OCI-LY7 (cell line): ENCODE results near the gene PROB1. TPM values are rescaled to one million over a fixed set of nuclear protein-coding genes. Genes with fewer than 3 reads are reported as not detected.

Source experiments
- BruUV-seq: library from RNA; stranded (reverse); fragments of 400-500 nt; replicated peaks from 2 replicates; lab custom pipeline; 2021; lab: Mats Ljungman, UMichigan
- CTCF ChIA-PET: fragments of 300-600 bp; sonication (Branson Sonifier 250); formaldehyde crosslinking; loops from one replicate; lab custom pipeline; 2022; ENCODE audit warnings: antibody characterized with exemption; ENCODE audit not compliant: unreplicated experiment; lab: Charles Lee
- POLR2A ChIA-PET: fragments of 300-600 bp; sonication (Branson Sonifier 250); formaldehyde crosslinking; loops from one replicate; lab custom pipeline; 2022; ENCODE audit warnings: antibody characterized with exemption; lab: Charles Lee
- DNase-seq: peaks from one replicate; pipeline ENCODE4 v3.0.0-alpha.2; 2015; ENCODE audit warnings: low spot score
- H2AFZ ChIP-seq: fragments of 200-600 bp; sonication (generic), shearing (Covaris generic); 2 replicates; pipeline ENCODE4 v1.6.1; 2014; ENCODE audit warnings: mild to moderate bottlenecking, antibody characterized with exemption, low read length, moderate library complexity
- H3K27ac ChIP-seq: fragments of 200-600 bp; sonication (generic); 2 replicates; pipeline ENCODE4 v1.5.1; 2014; ENCODE audit warnings: mixed run types, low read depth, mild to moderate bottlenecking, moderate library complexity, low read length, inconsistent platforms; ENCODE audit not compliant: poor library complexity, severe bottlenecking
- H3K36me3 ChIP-seq: fragments of 200-600 bp; sonication (generic); 2 replicates; pipeline ENCODE4 v1.6.1; 2014; ENCODE audit warnings: mild to moderate bottlenecking, antibody characterized with exemption, low read length, moderate library complexity, mixed read lengths; ENCODE audit not compliant: insufficient read depth
- H3K4me1 ChIP-seq: fragments of 200-600 bp; sonication (generic); 2 replicates; pipeline ENCODE4 v1.5.1; 2014; ENCODE audit warnings: mild to moderate bottlenecking, low read length; ENCODE audit not compliant: insufficient read depth, poor library complexity, severe bottlenecking
- H3K4me2 ChIP-seq: fragments of 200-600 bp; sonication (generic); 2 replicates; pipeline ENCODE4 v1.6.1; 2014; ENCODE audit warnings: mild to moderate bottlenecking, low read length
- H3K4me3 ChIP-seq: fragments of 200-600 bp; sonication (generic); 2 replicates; pipeline ENCODE4 v1.5.1; 2014; ENCODE audit warnings: mild to moderate bottlenecking, low read depth, low read length; ENCODE audit not compliant: poor library complexity, severe bottlenecking
- H3K79me2 ChIP-seq: fragments of 200-600 bp; sonication (generic); 2 replicates; pipeline ENCODE4 v1.6.1; 2016; ENCODE audit warnings: low read depth, mild to moderate bottlenecking, low read length, moderate library complexity, mixed read lengths; ENCODE audit not compliant: insufficient read depth
- H3K9me2 ChIP-seq: fragments of 200-600 bp; sonication (generic); 2 replicates; pipeline ENCODE4 v1.6.1; 2016; ENCODE audit warnings: mild to moderate bottlenecking, low read length, mixed read lengths; ENCODE audit not compliant: insufficient read depth
- H3K9me3 ChIP-seq: fragments of 200-600 bp; sonication (generic); 2 replicates; pipeline ENCODE4 v1.6.1; 2014; ENCODE audit warnings: mild to moderate bottlenecking, mixed run types, low read length, mixed read lengths
- H4K20me1 ChIP-seq: fragments of 200-600 bp; sonication (generic); 2 replicates; pipeline ENCODE4 v1.6.1; 2014; ENCODE audit warnings: mild to moderate bottlenecking, antibody characterized with exemption, low read length, moderate library complexity, mixed read lengths; ENCODE audit not compliant: insufficient read depth
- CTCF ChIP-seq: fragments of 200-600 bp; sonication (generic); conservative IDR thresholded peaks from 2 replicates; pipeline ENCODE4 v1.5.1; 2014; ENCODE audit warnings: mild to moderate bottlenecking, antibody characterized with exemption, low read length, moderate library complexity, mixed read lengths
- EZH2phosphoT487 ChIP-seq: fragments of 200-600 bp; sonication (generic); IDR thresholded peaks from 2 replicates; pipeline ENCODE4 v1.6.1; 2018; ENCODE audit warnings: low read depth, borderline replicate concordance, mild to moderate bottlenecking, mixed run types, antibody characterized with exemption, low read length, moderate library complexity, mixed read lengths
- intact Hi-C: fragments of 100-400 bp; cut with micrococcal nuclease; formaldehyde crosslinking; loops from one replicate; pipeline ENCODE4 v1.10.0; 2022; ENCODE audit not compliant: unreplicated experiment
- total RNA-seq, 2 experiments: library from RNA; depleted of rRNA in 1 of 2; stranded (reverse); fragments of >200 nt in 1 of 2; shearing (Covaris generic) in 1 of 2; gene quantifications; 2 replicates each; pipeline ENCODE4 v1.2.3, GENCODE V29; 2014 to 2022

PROB1 gene
- total RNA-seq, 2 experiments from 2014 or later, result 4.6 to 5.9 TPM

GRCh38 chr5:139371482-139372435 is 23.1 kb downstream of the PROB1 start:
- POLR2A ChIA-PET, result interaction anchor here (0.9 kb wide), 1 partner anchor 16 kb away, joined by 3 read pairs; no protein-coding TSS in a partner anchor

GRCh38 chr5:139369181-139369580 is 25.7 kb downstream of the PROB1 start:
- no peak overlapping the region for H3K4me2 ChIP-seq
- CTCF ChIA-PET, result no interaction called here
- BruUV-seq, result TSS peak; percentile 80
- no peak overlapping the region for H3K4me3 ChIP-seq
- H3K27ac ChIP-seq, result no peak overlapping the region
- H3K9me3 ChIP-seq, result no peaks in the 10 kb centered on the region
- no peak for DNase-seq
- POLR2A ChIA-PET, result interaction anchor here (0.6 to 1.3 kb wide), 4 partner anchors 7 to 58 kb away, joined by 3 to 7 read pairs (median 4); no protein-coding TSS in a partner anchor
- H3K36me3 ChIP-seq, result peaks cover 79% of the 10 kb centered on the region
- H3K9me2 ChIP-seq, result no peaks in the 10 kb centered on the region
- H4K20me1 ChIP-seq, result 0 out of 2 replicates have a peak, but pooled peaks cover 3% of the 10 kb centered on the region
- H3K4me1 ChIP-seq, result no peaks in the 10 kb centered on the region
- no peaks in the 10 kb centered on the region for H3K79me2 ChIP-seq
- TF ChIP-seq CTCF (no peak), EZH2phosphoT487 (no peak)
- H2AFZ ChIP-seq, result no peak overlapping the region
- intact Hi-C loops, result no loop called here

More at GRCh38 chr5:139371482-139372435, 23.1 kb downstream of the PROB1 start:
- H3K36me3 ChIP-seq, result peaks cover 74% of the 10 kb centered on the region
- no peak overlapping the region for H3K27ac ChIP-seq
- H3K4me2 ChIP-seq, result no peak overlapping the region
- no peak for DNase-seq
- CTCF ChIA-PET, result no interaction called here
- H3K9me3 ChIP-seq, result no peaks in the 10 kb centered on the region
- H3K4me3 ChIP-seq, result no peak overlapping the region
- no peaks in the 10 kb centered on the region for H3K4me1 ChIP-seq
- no peaks in the 10 kb centered on the region for H3K9me2 ChIP-seq
- TSS peak; percentile 25 for BruUV-seq
- intact Hi-C loops, result no loop called here
- no peaks in the 10 kb centered on the region for H3K79me2 ChIP-seq
- 0 out of 2 replicates have a peak, but pooled peaks cover 3% of the 10 kb centered on the region for H4K20me1 ChIP-seq
- no peak for TF ChIP-seq EZH2phosphoT487
- TF ChIP-seq CTCF, result no peak
- H2AFZ ChIP-seq, result no peak overlapping the region
